HepG2 (cell line): ENCODE data around the gene PPP2R5C. TPM values are rescaled to one million over a fixed set of nuclear protein-coding genes. Genes with fewer than 3 reads are reported as not detected.

ENCODE experiments used
- ATAC-seq: fragments of 200-7000 bp; cut with Tn5 transposase; 3 replicates; pipeline ENCODE4 v1.9.1; 2020; ENCODE audit warnings: mild to moderate bottlenecking, moderate library complexity
- BruUV-seq: library from RNA; stranded (reverse); fragments of 400-500 nt; replicated peaks from 2 replicates; lab custom pipeline; 2021; lab: Mats Ljungman, UMichigan
- CTCF ChIA-PET: fragments of 300-600 bp; formaldehyde crosslinking; extraction: SDS; loops from one replicate; lab custom pipeline; 2021; ENCODE audit warnings: low total read pairs, inconsistent platforms, low intra/inter-chr PET ratio; lab: Yijun Ruan, JAX
- POLR2A ChIA-PET: fragments of 350-600 bp; sonication (Branson Sonifier 250); formaldehyde crosslinking; loops from one replicate; lab custom pipeline; 2020; ENCODE audit warnings: antibody characterized with exemption, inconsistent platforms; lab: Yijun Ruan, JAX
- DNase-seq: peaks from one replicate; pipeline ENCODE4 v3.0.0-alpha.2; 2015; ENCODE audit warnings: low spot score
- FAIRE-seq: peaks from 3 replicates; lab custom pipeline; 2011; peaks lifted over from hg19 to GRCh38; lab: Jason Lieb, UNC
- H2AFZ ChIP-seq: one replicate; pipeline ENCODE4 v1.6.1; 2011; ENCODE audit warnings: low read length, inconsistent platforms
- H3K27ac ChIP-seq: fragments of 300-600 bp; 3 replicates; pipeline ENCODE4 v1.8.0; 2011; ENCODE audit warnings: mixed run types, mild to moderate bottlenecking, mixed read lengths, low read length, inconsistent platforms; ENCODE audit not compliant: insufficient read depth; ENCODE audit errors: extremely low read length
- H3K27me3 ChIP-seq, 2 experiments: fragments of 200-600 bp in 1 of 2; 2 replicates in 1 of 2; 3 replicates in 1 of 2; pipeline versions ENCODE4 v1.6.0 to v1.8.0; 2011; ENCODE audit warnings: low read length in 2 of 2, mild to moderate bottlenecking in 2 of 2, moderate library complexity in 2 of 2, inconsistent platforms in 1 of 2; ENCODE audit not compliant: insufficient read depth in 2 of 2, control insufficient read depth in 1 of 2
- H3K36me3 ChIP-seq, 2 experiments: fragments of 200-600 bp in 1 of 2; replicated peaks in 1 of 2; 2 replicates in 1 of 2; 3 replicates in 1 of 2; pipeline versions ENCODE4 v1.5.1 to v1.8.0; 2011; ENCODE audit warnings: low read length in 2 of 2, inconsistent platforms in 1 of 2; ENCODE audit not compliant: insufficient read depth in 2 of 2, control insufficient read depth in 1 of 2
- H3K4me1 ChIP-seq: 2 replicates; pipeline ENCODE4 v1.5.1; 2012; ENCODE audit warnings: low read length, inconsistent platforms; ENCODE audit not compliant: insufficient read depth
- H3K4me2 ChIP-seq: 2 replicates; pipeline ENCODE4 v1.6.0; 2011; ENCODE audit warnings: low read depth, low read length, inconsistent platforms
- H3K4me3 ChIP-seq, 3 experiments: fragments of 200-600 bp in 1 of 3; sonication (generic), shearing (Covaris generic) in 1 of 3; replicated peaks in 1 of 3; 2 replicates each; pipeline ENCODE4 v1.5.1; 2011 to 2016; ENCODE audit warnings: low read length in 3 of 3, inconsistent platforms in 2 of 3, low read depth in 2 of 3, mild to moderate bottlenecking in 2 of 3, control low read depth in 1 of 3, mixed read lengths in 1 of 3; ENCODE audit not compliant: insufficient read depth in 1 of 3
- H3K79me2 ChIP-seq: one replicate; pipeline ENCODE4 v1.6.1; 2011; ENCODE audit warnings: low read length, inconsistent platforms; ENCODE audit not compliant: insufficient read depth
- H3K9ac ChIP-seq: 2 replicates; pipeline ENCODE4 v1.6.0; 2011; ENCODE audit warnings: mild to moderate bottlenecking, low read depth, low read length, inconsistent platforms; ENCODE audit not compliant: insufficient read depth
- H3K9me3 ChIP-seq: 2 replicates; pipeline ENCODE4 v1.5.1; 2012; ENCODE audit warnings: mild to moderate bottlenecking, low read length
- H4K20me1 ChIP-seq: 2 replicates; pipeline ENCODE4 v1.6.0; 2011; ENCODE audit warnings: inconsistent platforms, mild to moderate bottlenecking, low read length, moderate library complexity; ENCODE audit not compliant: insufficient read depth
- FOXK2 ChIP-seq: fragments of 450-650 bp; IDR thresholded peaks from 2 replicates; pipeline ENCODE4 v1.6.1; 2016
- THYN1 ChIP-seq: sonication (generic); formaldehyde crosslinking; IDR thresholded peaks from 2 replicates; pipeline ENCODE4 v1.8.1; 2023; ENCODE audit warnings: low read depth, mild to moderate bottlenecking, moderate library complexity, missing genetic modification reagents, borderline replicate concordance
- ZNF720 ChIP-seq: sonication (generic); formaldehyde crosslinking; IDR thresholded peaks from 2 replicates; pipeline ENCODE4 v1.4.0; 2020; ENCODE audit warnings: missing genetic modification reagents
- WGBS: methylation state at CpG from one replicate; pipeline ENCODE4 v1.1.6; 2017; ENCODE audit warnings: low lambda C conversion rate; 5-methylcytosine and 5-hydroxymethylcytosine counted together
- in situ Hi-C: cut with HindIII; loops from 2 replicates; pipeline ENCODE4 v1.10.0; 2017; ENCODE audit warnings: low pct_unique_long_range_greater_than_20kb; ENCODE audit not compliant: extremely low pct_ligation_motif_present
- intact Hi-C: fragments of 100-400 bp; cut with micrococcal nuclease; formaldehyde crosslinking; loops from one replicate; pipeline ENCODE4 v1.10.0; 2022; ENCODE audit not compliant: unreplicated experiment
- polyA plus RNA-seq, 8 experiments: library from polyadenylated mRNA; depleted of rRNA in 3 of 8; stranded (reverse) in 7 of 8; unstranded in 1 of 8; fragments of >200 nt; fragmentation: Illumina TruSeq in 4 of 8; extraction: Trizol in 4 of 8; gene quantifications; 2 replicates each; pipeline versions ENCODE4 v1.2.1 to v1.2.3, GENCODE V29; 2011 to 2016; ENCODE audit warnings: low read depth in 4 of 8, missing spikeins in 1 of 8, mixed read lengths in 1 of 8; ENCODE audit not compliant: insufficient read depth in 1 of 8
- total RNA-seq, 5 experiments: library from RNA; depleted of rRNA; stranded (reverse); fragments of >200 nt; fragmentation: Illumina TruSeq; extraction: Trizol; gene quantifications; 2 replicates each; pipeline ENCODE4 v1.2.3, GENCODE V29; 2016; ENCODE audit warnings: low read depth in 1 of 5
- TF ChIP-seq, protein P1 (sequence below), 2 experiments: sonication (generic) in 1 of 2; formaldehyde crosslinking in 1 of 2; IDR thresholded peaks; 2 replicates each; pipeline versions ENCODE4 v1.5.1 to v1.6.1; 2011 to 2020; ENCODE audit warnings: borderline replicate concordance in 1 of 2, low read depth in 1 of 2, low read length in 1 of 2, mild to moderate bottlenecking in 1 of 2, missing genetic modification reagents in 1 of 2, moderate library complexity in 1 of 2
- TF ChIP-seq, protein P2 (sequence below): IDR thresholded peaks from 2 replicates; pipeline ENCODE4 v1.6.1; 2016; ENCODE audit warnings: missing genetic modification reagents, missing compliant biosample characterization

Gene PPP2R5C
- total and polyA plus RNA-seq, 2 of the 13 experiments (the other 11 are each of a cell fraction or from before 2014, with no cell fraction given) = 74.3 to 78.5 TPM

DNA sequence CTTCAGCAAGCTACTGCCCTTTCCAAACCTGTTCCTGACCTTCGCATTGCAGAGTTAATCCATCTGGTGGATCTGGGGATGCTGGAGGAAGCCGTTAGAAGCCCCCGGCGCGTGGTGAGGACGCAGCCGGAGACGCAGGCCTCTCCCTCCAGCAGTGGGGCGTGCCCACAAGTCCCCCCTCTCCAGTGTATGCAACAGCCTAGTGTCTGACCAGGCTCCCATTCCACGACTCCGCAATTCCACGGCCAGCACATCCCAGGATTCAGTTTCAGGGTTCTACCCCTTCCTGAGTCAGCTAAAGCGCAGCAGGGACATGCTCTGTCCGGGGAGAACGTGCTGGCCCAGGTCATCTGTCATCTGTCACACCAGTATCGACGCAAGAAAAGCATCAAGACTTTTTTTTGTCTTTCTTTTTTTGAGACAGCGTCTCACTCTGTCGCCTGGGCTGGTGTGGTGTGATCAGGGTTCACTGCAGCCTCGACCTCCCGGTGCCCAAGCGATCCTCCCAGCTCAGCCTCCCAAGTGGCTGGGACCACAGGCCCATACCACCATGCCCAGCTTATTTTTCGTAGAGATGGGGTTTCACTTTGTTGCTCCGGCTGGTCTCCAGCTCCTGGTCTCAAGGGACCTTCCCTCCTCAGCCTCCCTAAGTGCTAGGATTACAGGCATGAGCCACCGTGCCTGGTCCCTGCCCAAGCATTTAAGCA, 194.8 kb downstream of the PPP2R5C start:
- intact Hi-C loops = no loop called here
- Histone ChIP-seq H4K20me1 (no peaks in the 10 kb centered on the region), H3K79me2 (no peaks in the 10 kb centered on the region), H3K4me3 (no peak overlapping the region), H3K27ac (no peak overlapping the region), H3K36me3 (no peaks in the 10 kb centered on the region), H3K27me3 (peaks cover 0 to 3% of the 10 kb centered on the region in 2 experiments; a peak in 2 of 5 replicates), H3K4me2 (no peak overlapping the region), H3K4me1 (peaks cover 38% of the 10 kb centered on the region), H3K9me3 (no peaks in the 10 kb centered on the region), H2AFZ (no peak overlapping the region), H3K9ac (no peak overlapping the region)
- POLR2A ChIA-PET = no interaction called here
- ATAC-seq (no peak), FAIRE-seq (no peak), DNase-seq (no peak)
- no TSS peak for BruUV-seq
- WGBS = 51% methylated on average over 15 of the region's 25 CpGs
- in situ Hi-C loops = no loop called here
- CTCF ChIA-PET = no interaction called here
- TF ChIP-seq FOXK2 = no peak
- TF ChIP-seq, protein P1, sequence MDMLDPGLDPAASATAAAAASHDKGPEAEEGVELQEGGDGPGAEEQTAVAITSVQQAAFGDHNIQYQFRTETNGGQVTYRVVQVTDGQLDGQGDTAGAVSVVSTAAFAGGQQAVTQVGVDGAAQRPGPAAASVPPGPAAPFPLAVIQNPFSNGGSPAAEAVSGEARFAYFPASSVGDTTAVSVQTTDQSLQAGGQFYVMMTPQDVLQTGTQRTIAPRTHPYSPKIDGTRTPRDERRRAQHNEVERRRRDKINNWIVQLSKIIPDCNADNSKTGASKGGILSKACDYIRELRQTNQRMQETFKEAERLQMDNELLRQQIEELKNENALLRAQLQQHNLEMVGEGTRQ (IDR thresholded peaks at IDR 0.05; ENCODE audit: low read depth, low read length) = no peak
- TF ChIP-seq, protein P1 (CRISPR knock-in tag; IDR thresholded peaks at IDR 0.05; ENCODE audit: borderline replicate concordance) = no peak
- TF ChIP-seq, protein P2, sequence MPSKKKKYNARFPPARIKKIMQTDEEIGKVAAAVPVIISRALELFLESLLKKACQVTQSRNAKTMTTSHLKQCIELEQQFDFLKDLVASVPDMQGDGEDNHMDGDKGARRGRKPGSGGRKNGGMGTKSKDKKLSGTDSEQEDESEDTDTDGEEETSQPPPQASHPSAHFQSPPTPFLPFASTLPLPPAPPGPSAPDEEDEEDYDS = no peak
- TF ChIP-seq ZNF720 (CRISPR knock-in tag) = no peak
- TF ChIP-seq THYN1 = no peak
